HG02610 (cell line): ENCODE measurements around the gene IL4R.
"Not testable (repeated sequence)": the region's sequence is repeated elsewhere in the genome, so short reads cannot be mapped to it uniquely, and the experiment has no call there.

Experiments used
- ATAC-seq: cut with Tn5 transposase; IDR thresholded peaks from one replicate; pipeline ENCODE4 v1.9.1; 2021; ENCODE audit warnings: mild to moderate bottlenecking, moderate library complexity; ENCODE audit not compliant: unreplicated experiment

Gene IL4R

GRCh38 chr16:27327586-27327915 is 13.8 kb downstream of the IL4R start:
- no peak for ATAC-seq

GRCh38 chr16:27328937-27329336 is 15.2 kb downstream of the IL4R start:
- no peak for ATAC-seq

DNA sequence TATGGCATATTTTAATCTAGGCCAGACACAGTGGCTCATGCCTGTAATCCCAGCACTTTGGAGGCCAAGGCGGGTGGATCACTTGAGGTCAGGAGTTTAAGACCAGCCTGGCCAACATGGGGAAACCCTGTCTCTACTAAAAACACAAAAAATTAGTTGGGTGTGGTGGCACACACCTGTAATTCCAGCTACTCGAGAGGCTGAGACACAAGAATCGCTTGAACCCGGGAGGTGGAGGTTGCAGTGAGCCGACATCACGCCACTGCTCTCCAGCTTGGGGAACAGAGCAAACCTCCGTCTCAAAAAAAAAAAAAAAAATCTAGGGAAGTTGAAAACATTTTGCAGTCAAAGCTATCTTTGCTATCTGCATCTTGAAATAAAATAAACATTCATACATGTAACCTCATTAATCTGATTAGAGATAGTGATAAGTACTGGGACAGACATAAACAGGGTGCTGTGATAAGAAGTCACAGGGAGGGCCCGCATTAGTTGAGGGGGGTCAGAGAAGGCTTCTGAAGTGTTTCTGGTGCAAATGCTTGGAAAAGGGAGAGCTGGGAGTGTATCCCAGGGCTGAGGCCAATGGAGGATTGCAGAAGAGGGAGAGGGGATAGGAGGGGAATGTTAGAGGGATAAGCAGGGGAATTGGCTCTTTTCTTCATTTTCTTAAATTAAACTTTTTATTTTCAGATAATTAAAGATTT is 15.8 kb downstream of the IL4R start:
- not testable (repeated sequence) for ATAC-seq

DNA sequence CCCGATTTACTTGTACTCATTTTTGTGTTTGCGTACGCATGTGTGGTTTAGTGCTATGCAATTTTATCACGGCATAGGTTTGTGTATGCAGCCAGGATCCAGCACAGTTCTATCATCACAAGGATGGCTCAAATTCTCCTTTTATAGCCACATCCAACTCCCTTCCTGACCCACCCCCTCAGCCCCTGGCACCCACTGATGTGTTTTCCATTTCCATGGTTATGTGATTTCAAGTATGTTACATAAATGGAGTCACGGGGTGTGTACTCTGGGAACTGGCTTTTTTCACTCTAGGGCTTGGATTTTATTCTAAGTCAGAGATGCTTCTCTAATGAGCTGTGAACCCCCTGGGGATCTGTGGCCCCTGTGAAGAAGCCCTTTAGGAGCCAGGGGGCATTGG is 16.8 kb downstream of the IL4R start:
- ATAC-seq = no peak

DNA sequence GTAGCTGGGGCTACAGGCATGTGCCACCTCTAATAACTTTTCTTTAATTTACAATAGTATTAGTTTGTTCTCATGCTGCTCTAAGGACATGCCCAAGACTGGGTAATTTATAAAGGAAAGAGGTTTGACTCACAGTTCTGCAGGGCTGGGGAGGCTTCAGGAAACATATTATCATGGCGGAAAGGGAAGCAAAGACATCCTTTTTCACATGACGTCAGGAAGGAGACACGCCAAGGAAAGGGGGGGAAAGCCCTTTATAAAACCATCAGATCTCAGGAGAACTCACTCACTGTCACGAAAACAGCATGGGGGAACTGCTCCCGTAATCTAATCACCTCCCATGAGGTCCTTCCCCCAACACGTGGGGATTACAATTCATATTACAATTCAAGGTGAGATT is 18.3 kb downstream of the IL4R start:
- ATAC-seq = no peak

- ATAC-seq = no peak
Observed at GRCh38 chr16:27333104-27333503, 19.3 kb downstream of the IL4R start.

DNA sequence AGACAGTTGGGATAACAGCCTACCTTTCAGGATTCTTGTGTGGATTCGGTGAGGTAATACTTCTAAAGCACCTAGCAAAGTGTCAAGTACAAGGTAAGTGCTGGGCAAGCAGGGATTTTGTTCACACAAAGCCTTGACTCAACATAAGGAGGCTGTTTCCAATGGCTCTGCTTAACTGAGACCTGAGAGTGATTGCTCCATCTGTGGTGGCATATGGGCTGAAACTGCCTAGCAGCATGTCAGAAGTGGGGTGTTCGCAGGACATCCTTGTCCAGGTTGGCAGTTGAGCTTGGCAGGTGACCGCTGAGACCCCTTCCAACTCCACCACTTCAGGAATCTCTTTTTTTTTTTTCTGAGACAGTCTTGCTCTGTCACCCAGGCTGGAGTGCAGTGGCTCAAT is 19.8 kb downstream of the IL4R start:
- no peak for ATAC-seq

DNA sequence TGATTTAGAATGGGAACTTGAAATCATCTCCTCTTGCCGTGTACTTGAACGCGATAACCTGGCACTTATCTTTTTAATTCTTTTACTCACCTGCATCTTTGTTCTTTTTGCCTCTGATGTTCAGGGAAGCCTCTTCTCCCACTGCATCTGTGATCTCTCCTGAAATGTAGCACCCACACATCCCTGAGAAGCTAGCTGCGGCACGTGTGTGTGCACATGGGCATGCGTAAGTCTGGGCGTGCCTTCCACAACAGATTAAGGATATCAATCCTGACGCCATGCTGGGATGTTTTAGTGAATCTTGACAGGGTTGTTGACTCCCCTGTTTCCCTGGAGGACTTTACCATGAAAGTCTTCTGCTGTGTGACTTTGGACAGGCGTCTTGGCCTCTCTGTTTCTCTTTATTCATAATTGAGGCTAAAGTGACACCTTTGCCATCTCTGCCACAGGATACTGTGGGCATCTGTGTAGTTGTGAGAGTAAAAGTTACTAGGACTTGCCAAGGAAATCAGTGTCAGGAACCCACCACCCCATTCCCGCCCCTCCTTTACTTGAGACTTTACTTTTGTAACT is 20.5 kb downstream of the IL4R start:
- no peak for ATAC-seq

- no peak for ATAC-seq
Observed at GRCh38 chr16:27334838-27335237, 21.1 kb downstream of the IL4R start.

- ATAC-seq = no peak
Observed at GRCh38 chr16:27335349-27336053, 21.7 kb downstream of the IL4R start.

DNA sequence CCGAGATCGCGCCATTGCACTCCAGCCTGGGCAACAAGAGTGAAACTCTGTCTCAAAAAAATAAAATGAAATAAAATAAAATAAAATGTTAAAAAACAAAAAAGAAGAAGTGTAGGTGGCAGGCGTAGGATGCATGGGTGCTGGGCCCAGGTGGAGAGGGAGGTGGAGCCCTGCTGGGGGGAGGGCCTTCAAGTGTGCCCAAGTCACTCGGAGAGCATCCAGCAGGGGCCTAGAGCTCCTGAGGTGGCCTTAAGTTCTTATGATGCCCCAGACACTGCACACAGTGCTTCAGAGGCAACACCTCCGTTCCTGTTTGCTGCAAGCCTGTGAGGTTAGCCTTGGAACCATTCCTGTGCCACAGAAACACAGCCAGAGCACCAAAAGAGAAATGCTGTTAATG is 23.2 kb downstream of the IL4R start:
- no peak for ATAC-seq

- no peak for ATAC-seq
Observed at GRCh38 chr16:27339180-27339579, 25.4 kb downstream of the IL4R start.

GRCh38 chr16:27340654-27341053 is 26.9 kb downstream of the IL4R start:
- no peak for ATAC-seq

DNA sequence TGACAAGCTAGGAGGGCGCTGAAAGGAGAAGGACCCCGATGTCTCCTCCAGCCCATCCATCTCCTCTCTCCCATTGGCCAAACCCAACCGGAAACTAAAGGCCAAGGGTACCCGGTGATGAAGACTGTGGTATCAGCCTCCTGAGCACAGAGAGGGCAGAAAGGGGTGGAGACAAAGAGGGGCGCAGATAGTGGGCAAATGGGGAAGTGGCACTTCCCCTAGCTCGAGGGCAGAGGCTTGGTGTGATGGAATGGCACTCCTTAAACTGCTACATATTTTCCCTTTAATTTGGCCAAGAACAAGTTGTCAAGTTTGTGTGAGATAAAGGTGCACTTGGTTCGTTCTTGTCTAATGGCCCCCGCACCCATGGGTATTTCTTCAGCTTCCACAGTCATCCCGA is 27.8 kb downstream of the IL4R start:
- ATAC-seq = no peak

- no peak for ATAC-seq
Observed at GRCh38 chr16:27341971-27342370, 28.2 kb downstream of the IL4R start.

- ATAC-seq = no peak
Observed at GRCh38 chr16:27344721-27345120, 30.9 kb downstream of the IL4R start.

- no peak for ATAC-seq
Observed at GRCh38 chr16:27345201-27345600, 31.4 kb downstream of the IL4R start.

GRCh38 chr16:27346819-27347218 is 33.0 kb downstream of the IL4R start:
- ATAC-seq = no peak

- no peak for ATAC-seq
Observed at GRCh38 chr16:27347930-27348685, 34.3 kb downstream of the IL4R start.

DNA sequence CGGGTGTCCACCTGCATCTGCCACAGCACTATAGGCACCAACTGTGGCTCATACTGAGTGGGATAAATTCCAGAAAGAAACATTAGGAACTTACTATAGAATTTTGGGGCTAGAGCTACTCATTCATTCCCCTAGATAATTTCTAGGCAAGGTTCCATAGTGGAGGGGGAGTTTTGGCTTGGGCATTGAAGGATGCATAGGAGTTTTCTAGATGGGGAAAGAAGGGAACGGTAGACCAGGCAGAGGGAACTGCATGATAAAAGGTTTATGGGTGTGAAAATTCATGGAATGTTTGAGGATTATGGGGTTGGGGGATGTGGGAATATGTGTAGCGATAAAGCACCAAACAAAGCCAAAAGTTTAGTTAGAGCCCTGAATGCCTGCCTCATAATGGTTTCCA is 35.5 kb downstream of the IL4R start:
- ATAC-seq = no peak

GRCh38 chr16:27350006-27350405 is 36.2 kb downstream of the IL4R start:
- ATAC-seq = no peak

GRCh38 chr16:27351989-27352388 is 38.2 kb downstream of the IL4R start:
- no peak for ATAC-seq
